ENCODE measurements around the gene THRAP3. TPM values are rescaled to one million over a fixed set of nuclear protein-coding genes. Genes with fewer than 3 reads are reported as not detected.

THRAP3 gene
- total RNA-seq, 1 experiment from 2014 or later = 55.7 TPM

DNA sequence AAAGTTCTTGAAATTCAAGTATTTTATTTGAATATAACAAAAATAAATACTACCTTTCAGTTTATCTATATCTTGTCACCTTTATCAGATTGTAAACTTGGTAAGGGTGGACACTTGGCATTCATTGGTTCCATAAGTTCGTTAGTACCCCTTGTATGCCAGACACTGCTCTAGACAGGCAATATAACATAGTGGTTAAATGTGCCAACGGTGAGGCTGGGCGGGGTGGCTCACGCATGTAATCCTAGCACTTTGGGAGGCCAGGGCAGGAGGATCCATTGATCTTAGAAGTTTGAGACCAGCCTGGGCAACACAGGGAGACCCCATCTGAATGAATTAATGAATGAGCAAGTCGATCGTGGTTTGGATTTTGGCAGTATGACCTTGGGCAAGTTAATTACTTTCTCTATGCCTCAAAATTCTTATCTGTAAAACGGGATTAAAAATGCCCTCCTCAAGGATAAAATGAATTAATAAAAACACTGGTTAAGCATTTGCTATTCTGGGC is 55.6 kb downstream of the THRAP3 start:
- H3K79me2 ChIP-seq (ENCODE audit: low read length) = peaks cover 31% of the 10 kb centered on the region

DNA sequence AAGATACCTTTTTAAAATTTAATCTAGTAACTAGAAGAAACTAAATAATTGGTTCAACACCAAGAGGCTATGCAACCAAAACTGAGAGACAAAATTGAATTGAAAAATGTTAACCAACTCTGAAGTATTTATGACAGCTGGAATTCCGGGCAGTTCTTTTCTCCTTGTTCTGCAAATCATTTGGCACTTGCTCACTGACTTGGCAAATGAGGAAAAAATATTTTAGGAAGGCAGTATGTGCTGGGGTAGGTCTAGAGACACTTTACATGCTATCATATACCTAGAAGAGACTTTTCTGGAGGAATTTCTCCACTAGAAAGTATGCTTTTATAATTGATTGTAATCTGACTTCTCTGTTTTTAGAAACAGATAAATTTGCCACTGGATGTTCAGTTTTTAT is 59.8 kb downstream of the THRAP3 start:
- ChIA-PET POLR2A (ENCODE audit: unreplicated experiment) (no interaction called here), CTCF (no interaction called here)
- Histone ChIP-seq H2AFZ (ENCODE audit: low read length) (no peak overlapping the region), H3K9me3 (ENCODE audit: low read length) (no peaks in the 10 kb centered on the region), H3K36me3 (ENCODE audit: low read depth, low read length) (peaks cover 53% of the 10 kb centered on the region), H3K27me3 (ENCODE audit: low read length) (no peaks in the 10 kb centered on the region), H3K27ac (ENCODE audit: low read length) (no peak overlapping the region), H3K4me2 (ENCODE audit: low read length) (no peak overlapping the region), H3K4me3 (ENCODE audit: low read length) (no peak overlapping the region), H3K4me1 (ENCODE audit: insufficient read depth, low read length) (no peaks in the 10 kb centered on the region), H4K20me1 (ENCODE audit: low read length) (no peaks in the 10 kb centered on the region), H3F3A (ENCODE audit: low read length, unreplicated experiment) (no peaks in the 10 kb centered on the region), H3K9me2 (replicated peaks; ENCODE audit: low read length) (no peaks in the 10 kb centered on the region), H3K9ac (ENCODE audit: low read length) (no peak overlapping the region), H3K79me2 (ENCODE audit: low read length) (peaks cover 32% of the 10 kb centered on the region)
- no peak for ATAC-seq
- BruUV-seq (replicated peaks) = no TSS peak
- DNase-seq = no peak
- TF ChIP-seq EZH2 (IDR thresholded peaks at IDR 0.05; ENCODE audit: low read length, unreplicated experiment) = no peak
- TF ChIP-seq, protein P1, sequence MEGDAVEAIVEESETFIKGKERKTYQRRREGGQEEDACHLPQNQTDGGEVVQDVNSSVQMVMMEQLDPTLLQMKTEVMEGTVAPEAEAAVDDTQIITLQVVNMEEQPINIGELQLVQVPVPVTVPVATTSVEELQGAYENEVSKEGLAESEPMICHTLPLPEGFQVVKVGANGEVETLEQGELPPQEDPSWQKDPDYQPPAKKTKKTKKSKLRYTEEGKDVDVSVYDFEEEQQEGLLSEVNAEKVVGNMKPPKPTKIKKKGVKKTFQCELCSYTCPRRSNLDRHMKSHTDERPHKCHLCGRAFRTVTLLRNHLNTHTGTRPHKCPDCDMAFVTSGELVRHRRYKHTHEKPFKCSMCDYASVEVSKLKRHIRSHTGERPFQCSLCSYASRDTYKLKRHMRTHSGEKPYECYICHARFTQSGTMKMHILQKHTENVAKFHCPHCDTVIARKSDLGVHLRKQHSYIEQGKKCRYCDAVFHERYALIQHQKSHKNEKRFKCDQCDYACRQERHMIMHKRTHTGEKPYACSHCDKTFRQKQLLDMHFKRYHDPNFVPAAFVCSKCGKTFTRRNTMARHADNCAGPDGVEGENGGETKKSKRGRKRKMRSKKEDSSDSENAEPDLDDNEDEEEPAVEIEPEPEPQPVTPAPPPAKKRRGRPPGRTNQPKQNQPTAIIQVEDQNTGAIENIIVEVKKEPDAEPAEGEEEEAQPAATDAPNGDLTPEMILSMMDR (conservative IDR thresholded peaks at IDR 0.05; ENCODE audit: low read depth, low read length) = no peak
- TF ChIP-seq EZH2phosphoT487 (IDR thresholded peaks at IDR 0.05; ENCODE audit: borderline replicate concordance, low read length) = no peak
- intact Hi-C loops (cut with micrococcal nuclease) = loop anchor here (2.0 to 5.0 kb wide), 2 partner anchors 47 to 59 kb away; partner anchors contain the start of gene THRAP3

More for the DNA sequence above, 55.6 kb downstream of the THRAP3 start:
- ChIA-PET POLR2A (ENCODE audit: unreplicated experiment) (no interaction called here), CTCF (interaction anchor here (0.6 kb wide), 1 partner anchor 45 kb away, joined by 4 read pairs; no protein-coding TSS in a partner anchor)
- Histone ChIP-seq H3K36me3 (ENCODE audit: low read depth, low read length) (peaks cover 18% of the 10 kb centered on the region), H3K4me2 (ENCODE audit: low read length) (no peak overlapping the region), H3K9me2 (replicated peaks; ENCODE audit: low read length) (no peaks in the 10 kb centered on the region), H3F3A (ENCODE audit: low read length, unreplicated experiment) (no peaks in the 10 kb centered on the region), H3K9ac (ENCODE audit: low read length) (no peak overlapping the region), H3K9me3 (ENCODE audit: low read length) (no peaks in the 10 kb centered on the region), H2AFZ (ENCODE audit: low read length) (no peak overlapping the region), H3K4me3 (ENCODE audit: low read length) (no peak overlapping the region), H3K27me3 (ENCODE audit: low read length) (no peaks in the 10 kb centered on the region), H4K20me1 (ENCODE audit: low read length) (no peaks in the 10 kb centered on the region), H3K4me1 (ENCODE audit: insufficient read depth, low read length) (no peaks in the 10 kb centered on the region), H3K27ac (ENCODE audit: low read length) (no peak overlapping the region)
- BruUV-seq (replicated peaks) = no TSS peak
- intact Hi-C loops (cut with micrococcal nuclease) = loop anchor here (5.0 kb wide), 1 partner anchor 43 kb away; no protein-coding TSS in a partner anchor
- ATAC-seq (no peak), DNase-seq (no peak)
- TF ChIP-seq EZH2 (IDR thresholded peaks at IDR 0.05; ENCODE audit: low read length, unreplicated experiment) (no peak), EZH2phosphoT487 (IDR thresholded peaks at IDR 0.05; ENCODE audit: borderline replicate concordance, low read length) (no peak)
- TF ChIP-seq, protein P1 (conservative IDR thresholded peaks at IDR 0.05; ENCODE audit: low read depth, low read length) = no peak

DNA sequence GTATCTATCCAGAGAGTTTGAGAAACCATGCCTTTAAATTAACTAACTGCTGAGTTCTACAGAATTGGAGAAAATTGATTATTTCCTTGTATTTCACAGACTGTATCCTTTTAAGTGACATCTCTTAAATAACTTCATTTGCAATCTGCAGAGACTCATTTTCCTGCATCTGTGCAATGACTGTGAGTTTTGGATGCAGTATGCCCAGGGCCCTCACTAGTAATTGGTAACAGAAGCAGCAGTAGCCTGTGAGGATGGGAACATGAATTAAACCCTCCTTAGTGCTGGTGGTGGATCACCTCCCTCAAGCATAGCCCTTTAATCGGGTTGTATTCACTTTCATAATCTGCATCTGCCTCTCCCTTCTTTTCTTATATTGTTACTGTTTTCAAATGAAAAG is 60.3 kb downstream of the THRAP3 start:
- Histone ChIP-seq H3F3A (ENCODE audit: low read length, unreplicated experiment) (no peaks in the 10 kb centered on the region), H3K4me1 (ENCODE audit: insufficient read depth, low read length) (no peaks in the 10 kb centered on the region), H3K79me2 (ENCODE audit: low read length) (peaks cover 27% of the 10 kb centered on the region), H3K4me3 (ENCODE audit: low read length) (no peak overlapping the region), H3K4me2 (ENCODE audit: low read length) (no peak overlapping the region), H3K9me2 (replicated peaks; ENCODE audit: low read length) (no peaks in the 10 kb centered on the region), H3K27ac (ENCODE audit: low read length) (no peak overlapping the region), H3K9ac (ENCODE audit: low read length) (no peak overlapping the region), H3K27me3 (ENCODE audit: low read length) (no peaks in the 10 kb centered on the region), H3K9me3 (ENCODE audit: low read length) (no peaks in the 10 kb centered on the region), H4K20me1 (ENCODE audit: low read length) (no peaks in the 10 kb centered on the region), H2AFZ (ENCODE audit: low read length) (no peak overlapping the region), H3K36me3 (ENCODE audit: low read depth, low read length) (peaks cover 58% of the 10 kb centered on the region)
- no TSS peak for BruUV-seq (replicated peaks)
- POLR2A ChIA-PET (ENCODE audit: unreplicated experiment) = no interaction called here
- ATAC-seq = no peak
- no peak for DNase-seq
- TF ChIP-seq, protein P1 (conservative IDR thresholded peaks at IDR 0.05; ENCODE audit: low read depth, low read length) = no peak
- TF ChIP-seq EZH2 (IDR thresholded peaks at IDR 0.05; ENCODE audit: low read length, unreplicated experiment) (no peak), EZH2phosphoT487 (IDR thresholded peaks at IDR 0.05; ENCODE audit: borderline replicate concordance, low read length) (no peak)
- intact Hi-C loops (cut with micrococcal nuclease) = loop anchor here (2.0 to 5.0 kb wide), 2 partner anchors 47 to 60 kb away; partner anchors contain the start of gene THRAP3
- CTCF ChIA-PET = no interaction called here

Data from PC-3 (cell line).